ENCODE data around the gene SEPTIN10.

The SEPTIN10 gene

DNA sequence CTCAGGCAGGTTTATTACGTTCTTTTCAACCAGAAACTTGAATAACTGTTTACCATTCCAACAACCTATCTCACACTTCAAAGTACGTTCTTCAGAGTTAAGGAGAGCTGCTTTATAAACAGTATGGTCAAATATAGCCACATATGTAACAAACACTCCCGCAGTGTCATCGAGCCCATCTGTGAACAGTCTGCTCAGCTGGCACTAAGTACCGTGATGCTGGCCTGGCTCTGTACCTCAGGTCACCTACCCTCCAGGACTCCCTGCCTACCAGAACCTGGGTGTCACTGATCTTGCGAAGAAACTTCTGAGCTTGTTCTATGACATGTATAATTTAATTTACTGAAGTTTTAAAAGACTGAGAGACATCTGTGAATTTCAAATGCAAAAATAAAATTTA is 71.4 kb downstream of the SEPTIN10 start:
- DNase-seq, result no peak

DNA sequence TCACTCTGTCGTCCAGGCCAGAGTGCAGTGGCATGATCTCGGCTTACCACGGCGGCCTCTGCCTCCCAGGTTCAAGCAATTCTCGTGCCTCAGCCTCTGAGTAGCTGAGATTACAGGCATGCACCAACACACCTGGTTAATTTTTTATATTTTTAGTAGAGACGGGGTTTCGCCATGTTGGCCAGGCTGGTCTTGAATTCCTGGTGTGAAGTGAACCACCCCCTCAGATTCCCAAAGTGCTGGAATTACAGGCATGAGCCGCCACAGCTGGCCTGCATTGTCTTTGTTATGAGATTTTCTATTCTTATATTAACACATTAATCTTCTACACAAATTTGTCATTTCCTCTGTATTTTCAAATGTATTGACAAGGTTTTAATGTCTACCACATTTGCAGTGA is 75.2 kb downstream of the SEPTIN10 start:
- DNase-seq, result no peak

GRCh38 chr2:109537565-109538222 is 76.1 kb downstream of the SEPTIN10 start:
- no peak for DNase-seq

- peak; percentile 42 for DNase-seq
These were observed 77.2 kb downstream of the SEPTIN10 start for GRCh38 chr2:109536556-109536955.

DNA sequence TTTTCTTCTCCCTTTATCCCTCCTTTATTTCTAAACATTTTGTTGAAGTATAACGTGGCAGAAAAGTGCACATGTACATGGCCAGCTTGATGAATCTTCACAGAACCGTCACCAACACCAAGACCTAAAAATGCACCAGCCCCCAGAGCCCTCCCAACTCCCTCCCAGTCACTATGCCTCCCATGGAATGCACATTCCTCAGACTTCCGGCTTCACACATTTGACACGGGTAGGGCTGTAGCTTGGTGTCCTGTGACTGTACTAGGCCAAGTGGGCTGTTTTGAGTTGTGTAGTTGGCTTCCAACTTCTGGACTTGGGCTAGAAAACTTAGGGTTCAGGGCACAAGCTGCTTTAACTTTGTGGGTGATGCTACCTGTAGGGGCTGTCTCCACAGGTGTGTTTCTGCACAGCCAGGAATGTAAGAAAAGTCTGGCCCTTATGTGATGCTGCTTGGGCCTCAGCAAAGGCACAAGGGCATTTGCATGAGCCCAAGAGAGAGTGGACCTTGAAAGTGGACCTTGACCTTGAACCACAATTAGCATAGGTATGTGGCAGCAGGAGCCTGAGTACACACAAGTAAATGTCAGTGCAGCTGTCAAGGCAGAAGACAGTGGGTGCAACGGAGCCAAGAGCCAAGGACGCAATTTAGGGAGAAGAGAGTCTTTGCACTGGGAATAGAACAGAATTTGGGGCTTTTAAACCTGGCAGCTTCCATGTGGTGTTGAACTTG is 78.4 kb downstream of the SEPTIN10 start:
- DNase-seq, result peak; percentile 72

- DNase-seq, result no peak
These were observed 79.9 kb downstream of the SEPTIN10 start for GRCh38 chr2:109533823-109534222.

GRCh38 chr2:109532728-109533076 is 81.1 kb downstream of the SEPTIN10 start:
- DNase-seq, result no peak

DNA sequence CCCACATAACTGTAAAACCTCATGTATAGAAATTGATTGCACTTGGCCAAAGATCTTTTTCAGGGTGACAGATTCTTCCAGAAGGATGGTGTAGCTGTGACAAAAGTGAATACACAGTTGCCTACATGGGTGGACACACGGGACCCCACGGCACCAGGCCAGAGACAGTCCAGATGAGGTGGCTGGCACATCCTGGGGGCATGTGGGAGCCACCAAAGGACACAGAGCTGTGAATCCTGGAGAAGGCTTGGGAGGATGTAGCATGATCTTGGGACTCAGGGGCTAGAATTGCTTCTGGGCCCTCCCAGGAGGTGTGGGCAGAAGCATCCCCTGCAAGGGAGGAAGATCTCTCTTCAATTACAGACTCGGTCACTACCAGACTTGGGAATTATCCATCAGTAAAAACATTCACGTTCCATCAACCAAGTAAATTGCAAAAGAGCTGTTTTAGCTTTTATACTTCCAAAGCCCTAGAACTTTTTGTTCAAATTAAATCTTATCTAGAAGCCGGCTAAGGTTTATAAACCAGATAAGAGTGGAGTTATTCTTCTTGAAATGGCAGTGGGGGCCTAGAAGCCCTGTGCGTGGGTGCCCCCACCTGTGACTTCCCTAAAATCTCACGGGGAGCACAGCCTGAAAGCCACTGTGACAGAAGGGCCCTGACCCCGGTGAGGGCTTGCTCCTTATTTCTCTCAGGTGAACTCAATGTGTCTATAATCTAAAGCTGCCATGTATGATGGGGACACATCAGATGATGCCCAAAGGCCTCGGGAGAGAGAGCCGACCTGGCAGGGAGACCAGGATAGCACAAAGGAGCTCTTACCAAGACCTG is 81.7 kb downstream of the SEPTIN10 start:
- no peak for DNase-seq

- DNase-seq, result no peak
These were observed 82.5 kb downstream of the SEPTIN10 start for GRCh38 chr2:109531221-109531620.

DNA sequence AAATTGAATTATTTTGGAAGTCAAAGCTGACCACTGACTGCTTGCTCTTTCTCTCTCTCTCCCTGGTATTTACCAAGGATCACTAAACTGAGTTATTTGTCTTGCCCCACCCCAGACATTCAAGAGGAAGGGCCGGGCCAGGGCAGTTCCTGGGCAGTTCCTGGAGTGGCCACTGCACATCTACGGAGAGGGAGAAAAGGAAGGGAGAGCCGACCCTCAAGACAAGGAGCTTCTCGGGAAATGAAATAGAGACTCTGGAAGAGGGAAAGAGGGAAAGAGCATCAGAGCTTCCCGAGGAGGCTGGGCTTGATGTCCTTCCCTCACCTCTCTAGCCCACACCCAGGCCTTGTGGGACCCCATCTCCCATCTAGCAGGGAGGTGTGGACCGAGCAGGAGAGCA is 83.1 kb downstream of the SEPTIN10 start:
- DNase-seq, result no peak

DNA sequence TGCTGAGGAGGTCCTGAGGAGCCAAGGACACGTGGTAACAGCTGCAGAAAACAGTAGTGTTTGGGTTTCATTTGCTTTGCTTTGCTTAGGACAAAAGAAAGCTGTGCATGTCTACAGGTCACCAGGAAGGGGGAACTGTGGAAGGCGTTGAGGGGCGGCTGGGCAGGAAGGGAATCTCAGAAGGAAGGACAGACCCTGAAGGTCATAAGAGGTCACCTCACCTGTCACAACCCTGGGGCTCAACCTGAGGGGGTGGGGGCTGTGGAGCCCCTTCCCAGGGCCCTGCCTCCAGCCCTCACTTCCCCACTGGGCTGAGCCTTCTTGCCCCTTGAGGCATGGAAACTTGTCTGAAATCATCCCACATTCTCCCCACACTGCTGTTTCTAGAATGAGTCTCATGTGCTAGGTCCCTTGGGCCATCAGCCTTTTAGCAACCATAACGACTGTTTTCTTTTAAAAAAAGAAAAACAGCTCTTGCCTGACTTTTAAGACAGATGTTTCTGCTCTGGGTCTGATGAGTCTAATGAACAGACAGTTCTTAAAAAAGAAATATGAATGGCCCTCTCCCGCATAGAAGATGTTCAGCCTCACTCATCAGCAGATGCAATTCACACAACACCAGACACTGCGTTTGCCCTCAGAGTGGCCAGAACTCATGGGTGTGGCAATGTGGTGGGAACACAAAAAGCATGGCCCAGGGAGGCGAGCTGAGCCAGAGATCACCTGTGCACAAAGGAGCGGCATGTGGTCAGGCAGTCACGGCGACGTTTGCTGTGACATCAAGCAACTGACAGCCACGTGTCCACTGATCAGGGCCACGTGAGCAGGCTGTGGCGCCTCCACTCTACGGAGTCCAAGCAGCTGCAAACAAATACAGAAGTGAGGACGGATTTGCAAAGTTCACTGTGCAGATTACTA is 84.0 kb downstream of the SEPTIN10 start:
- peak; percentile 27 for DNase-seq

DNA sequence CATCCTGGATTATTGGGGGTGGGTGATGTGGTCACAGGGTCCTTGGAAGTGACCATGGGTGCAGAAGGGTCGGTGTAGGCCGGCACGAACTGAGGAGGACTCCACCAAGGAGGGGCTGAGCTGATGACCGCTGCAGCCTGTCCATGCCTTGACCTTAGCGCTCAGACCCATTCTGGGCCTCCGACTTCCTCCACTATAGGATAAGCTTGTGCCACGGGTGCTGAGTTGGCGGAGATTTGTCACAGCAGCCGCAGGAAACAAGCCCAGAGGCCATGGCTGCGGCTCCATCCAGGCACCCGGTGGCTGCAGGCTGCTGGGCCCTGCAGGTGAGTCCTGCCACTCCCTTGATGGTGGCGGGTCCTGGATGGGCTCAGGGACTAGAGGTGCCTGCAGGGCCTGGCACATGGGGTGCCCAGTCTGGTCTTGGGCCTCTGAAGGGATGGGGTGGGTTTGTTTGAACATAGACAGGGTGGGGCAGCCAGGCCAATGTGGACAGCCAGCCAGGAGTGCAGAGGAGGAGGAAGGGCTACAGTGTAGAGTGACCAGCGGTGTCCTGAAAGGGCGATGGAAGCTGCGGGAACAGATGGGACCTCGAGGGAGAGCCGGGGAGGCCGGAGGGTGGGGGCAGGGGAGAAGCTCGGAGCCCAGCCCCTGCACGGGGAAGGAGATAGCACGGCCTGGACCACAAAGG is 84.8 kb downstream of the SEPTIN10 start:
- DNase-seq, result no peak

DNA sequence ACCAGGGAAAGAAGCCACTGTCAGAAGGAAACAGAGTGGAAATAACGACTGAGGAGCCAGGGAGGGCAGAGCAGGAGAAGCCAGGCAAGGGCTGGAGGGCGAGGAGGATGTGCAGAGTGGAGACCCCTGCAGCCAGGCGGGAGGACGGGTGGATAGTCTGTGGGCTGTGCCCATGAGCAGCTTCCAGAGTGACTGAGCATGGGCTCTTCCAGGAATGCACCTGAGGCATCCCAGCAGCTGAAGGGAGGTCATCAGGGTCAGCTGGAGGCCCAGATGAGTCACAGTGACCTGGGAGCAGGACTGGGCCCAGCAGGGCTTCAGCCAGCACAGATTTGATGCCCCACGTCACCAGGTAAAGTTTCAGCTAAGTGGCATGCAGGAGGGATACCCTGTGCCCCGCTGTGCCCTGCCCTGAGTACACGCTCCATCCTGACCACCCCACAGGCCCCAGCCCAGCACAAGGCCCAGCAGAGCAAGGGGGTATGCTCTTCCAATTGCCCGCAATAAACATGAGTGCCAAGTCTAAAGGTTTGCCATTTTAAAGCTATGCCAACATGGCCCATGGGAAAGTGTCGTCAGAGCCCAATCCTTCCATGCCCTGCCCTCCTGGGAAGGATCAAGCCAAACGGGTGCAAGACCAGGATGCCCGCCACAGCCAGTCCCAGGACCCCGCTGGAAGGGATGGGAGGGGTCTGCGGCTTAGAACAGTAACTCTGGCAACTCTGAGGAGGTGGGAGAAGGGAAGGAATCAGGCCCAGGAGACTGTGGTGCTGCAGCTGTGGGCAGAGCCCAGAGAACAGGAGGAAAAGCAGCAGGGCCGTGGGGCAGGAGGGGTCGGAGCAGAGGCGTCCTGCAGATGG is 85.7 kb downstream of the SEPTIN10 start:
- DNase-seq, result no peak

GRCh38 chr2:109527079-109527478 is 86.7 kb downstream of the SEPTIN10 start:
- no peak for DNase-seq

DNA sequence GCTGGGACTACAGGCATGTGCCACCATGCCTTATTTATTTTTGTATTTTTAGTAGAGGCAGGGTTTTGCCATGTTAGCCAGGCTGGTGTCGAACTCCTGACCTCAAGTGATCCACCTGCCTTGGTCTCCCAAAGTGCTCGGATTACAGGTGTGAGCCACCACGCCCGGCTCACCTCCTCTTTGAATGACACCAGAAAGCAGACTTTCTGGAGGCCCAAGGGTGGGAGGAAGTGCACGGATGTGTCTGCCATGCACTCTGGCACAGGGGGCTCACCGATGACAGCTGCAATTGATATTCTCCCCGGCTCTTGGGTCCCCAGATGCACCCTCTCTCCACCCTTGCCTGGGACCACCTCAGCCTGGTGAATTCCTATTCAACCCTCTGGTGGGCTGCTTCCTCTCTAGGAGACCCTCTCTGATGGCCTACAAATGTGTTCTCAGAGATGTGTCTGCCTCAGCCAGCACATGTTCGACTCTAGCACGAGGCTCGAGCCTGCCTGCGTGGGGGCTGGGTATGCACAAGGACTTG is 87.3 kb downstream of the SEPTIN10 start:
- no peak for DNase-seq

- DNase-seq, result no peak
These were observed 87.9 kb downstream of the SEPTIN10 start for GRCh38 chr2:109525836-109526235.

DNA sequence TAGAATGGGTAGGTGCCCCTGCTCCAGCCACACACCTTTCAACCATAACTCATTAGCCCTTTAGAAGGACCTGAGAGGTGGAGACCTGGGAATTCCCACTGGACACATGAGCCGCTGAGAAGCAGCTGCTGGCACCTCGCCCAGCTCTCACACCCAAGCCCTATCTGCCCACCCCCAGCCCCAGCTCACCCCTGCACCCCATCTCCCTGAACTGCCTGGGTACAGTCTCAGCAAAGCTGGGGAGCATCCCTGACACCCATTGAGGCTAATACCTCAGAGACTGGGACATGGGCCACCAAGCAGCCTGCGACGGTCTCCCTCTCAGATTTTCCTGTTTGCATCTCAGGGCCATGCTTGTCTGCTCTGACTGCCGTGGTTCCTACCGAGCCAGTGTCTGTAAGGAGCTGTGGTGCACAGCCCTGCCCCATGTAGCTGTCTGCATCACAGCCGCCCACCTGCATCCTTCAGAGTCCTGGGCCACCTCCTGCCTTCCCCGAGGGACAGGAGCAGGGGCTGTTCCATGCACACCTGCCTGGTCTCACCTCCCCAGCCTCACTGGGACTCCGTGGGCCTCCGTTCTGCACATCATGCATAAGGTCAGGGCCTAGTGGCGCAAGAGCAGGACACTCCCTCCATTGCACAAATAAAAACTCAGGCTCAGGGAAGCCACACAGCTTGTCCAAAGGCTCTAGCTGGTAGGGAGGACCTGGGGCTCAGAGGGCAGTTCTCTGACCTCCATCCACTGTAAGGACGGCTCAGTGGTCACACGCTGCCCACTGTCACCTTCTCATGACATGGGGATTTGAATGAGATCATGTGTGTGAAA is 90.0 kb downstream of the SEPTIN10 start:
- no peak for DNase-seq

DNA sequence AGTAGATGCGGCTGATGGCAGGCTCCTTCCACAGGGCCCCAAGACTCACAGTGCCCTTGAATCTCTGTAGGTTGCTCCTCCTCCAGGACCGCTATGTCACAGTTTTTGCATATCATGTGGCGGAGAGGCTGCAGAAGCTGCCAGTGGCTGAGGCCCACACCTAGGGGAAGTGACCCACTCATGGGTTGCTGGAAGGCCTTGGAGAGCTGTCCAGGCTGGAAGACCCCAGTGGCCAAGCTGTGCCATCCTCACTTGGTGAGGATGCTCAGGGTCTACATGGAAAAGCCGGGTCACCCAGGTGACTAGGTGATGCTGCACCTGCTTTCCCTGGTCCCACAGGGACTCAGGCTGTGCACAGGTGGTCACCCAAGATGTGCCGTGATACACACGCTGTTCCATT is 90.6 kb downstream of the SEPTIN10 start:
- no peak for DNase-seq

DNA sequence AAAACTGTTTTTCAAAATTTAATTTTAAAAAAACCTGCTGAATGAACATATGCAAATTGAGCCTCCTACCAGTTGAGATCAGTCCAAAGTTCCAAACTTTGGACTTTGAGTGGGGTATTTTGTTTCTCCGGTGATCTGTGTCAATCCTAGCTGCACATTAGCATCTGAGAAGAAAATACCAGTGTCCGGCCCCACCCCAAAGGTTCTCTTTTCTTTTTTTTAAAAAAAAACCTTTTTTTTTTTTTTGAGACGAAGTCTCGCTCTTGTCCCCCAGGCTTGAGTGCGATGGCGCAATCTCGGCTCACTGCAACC is 91.7 kb downstream of the SEPTIN10 start:
- DNase-seq, result no peak
